ENCODE measurements around the gene ZNF587B.
"Not testable (repeated sequence)": the region's sequence is repeated elsewhere in the genome, so short reads cannot be mapped to it uniquely, and the experiment has no call there.

DNA sequence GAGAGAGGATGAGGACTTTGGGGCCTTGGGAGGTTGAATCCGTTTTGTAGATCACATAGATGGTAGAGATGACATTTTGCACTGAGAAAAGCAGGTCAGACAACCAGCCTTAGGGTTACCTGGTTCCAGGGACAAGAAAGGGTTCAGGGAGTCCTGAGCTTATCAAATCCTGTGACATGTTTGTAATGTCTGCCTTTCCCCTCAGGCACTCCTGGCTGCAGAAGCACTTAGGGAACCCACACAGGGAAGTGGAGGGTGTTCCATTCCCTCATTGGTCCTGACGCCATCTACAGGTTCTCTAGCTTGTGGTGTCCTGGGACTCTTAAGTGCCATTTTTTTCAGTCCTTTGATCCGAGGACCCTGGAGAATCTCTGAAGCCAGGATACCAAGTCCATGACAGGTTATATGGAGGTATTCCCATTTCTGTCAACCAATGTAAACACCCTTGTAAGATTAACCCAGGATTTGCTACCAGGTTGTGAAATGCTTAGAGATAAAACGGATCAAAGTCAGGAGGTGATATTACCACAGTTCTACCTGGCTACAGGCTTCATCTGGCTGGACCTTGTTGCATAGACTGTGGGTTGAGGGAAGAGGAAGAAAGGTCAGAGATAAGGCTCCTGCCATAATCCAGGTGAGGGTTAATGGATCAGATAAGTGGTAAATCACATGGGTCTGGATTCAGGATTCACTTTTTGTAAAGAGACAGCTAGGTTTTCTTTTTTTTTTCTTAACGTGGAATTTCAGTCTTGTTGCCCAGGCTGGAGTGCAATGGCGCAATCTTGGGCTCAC is 21.9 kb downstream of the ZNF587B start:
- TF ChIP-seq SNAI2 (CRISPR knock-in tag; IDR thresholded peaks at IDR 0.05); TCF4 (CRISPR knock-in tag; IDR thresholded peaks at IDR 0.05; ENCODE audit: borderline replicate concordance); ZC3H10 (CRISPR knock-in tag; IDR thresholded peaks at IDR 0.05); ZFP3 (CRISPR knock-in tag; IDR thresholded peaks at IDR 0.05); CSDC2 (CRISPR knock-in tag; IDR thresholded peaks at IDR 0.05); ISL1 (CRISPR knock-in tag; IDR thresholded peaks at IDR 0.05); ZFP30 (CRISPR knock-in tag; IDR thresholded peaks at IDR 0.05): not testable (repeated sequence)
- TF ChIP-seq, protein P1, sequence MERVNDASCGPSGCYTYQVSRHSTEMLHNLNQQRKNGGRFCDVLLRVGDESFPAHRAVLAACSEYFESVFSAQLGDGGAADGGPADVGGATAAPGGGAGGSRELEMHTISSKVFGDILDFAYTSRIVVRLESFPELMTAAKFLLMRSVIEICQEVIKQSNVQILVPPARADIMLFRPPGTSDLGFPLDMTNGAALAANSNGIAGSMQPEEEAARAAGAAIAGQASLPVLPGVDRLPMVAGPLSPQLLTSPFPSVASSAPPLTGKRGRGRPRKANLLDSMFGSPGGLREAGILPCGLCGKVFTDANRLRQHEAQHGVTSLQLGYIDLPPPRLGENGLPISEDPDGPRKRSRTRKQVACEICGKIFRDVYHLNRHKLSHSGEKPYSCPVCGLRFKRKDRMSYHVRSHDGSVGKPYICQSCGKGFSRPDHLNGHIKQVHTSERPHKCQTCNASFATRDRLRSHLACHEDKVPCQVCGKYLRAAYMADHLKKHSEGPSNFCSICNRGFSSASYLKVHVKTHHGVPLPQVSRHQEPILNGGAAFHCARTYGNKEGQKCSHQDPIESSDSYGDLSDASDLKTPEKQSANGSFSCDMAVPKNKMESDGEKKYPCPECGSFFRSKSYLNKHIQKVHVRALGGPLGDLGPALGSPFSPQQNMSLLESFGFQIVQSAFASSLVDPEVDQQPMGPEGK (CRISPR knock-in tag; IDR thresholded peaks at IDR 0.05; ENCODE audit: borderline replicate concordance): not testable (repeated sequence)
- TF ChIP-seq, protein P2, sequence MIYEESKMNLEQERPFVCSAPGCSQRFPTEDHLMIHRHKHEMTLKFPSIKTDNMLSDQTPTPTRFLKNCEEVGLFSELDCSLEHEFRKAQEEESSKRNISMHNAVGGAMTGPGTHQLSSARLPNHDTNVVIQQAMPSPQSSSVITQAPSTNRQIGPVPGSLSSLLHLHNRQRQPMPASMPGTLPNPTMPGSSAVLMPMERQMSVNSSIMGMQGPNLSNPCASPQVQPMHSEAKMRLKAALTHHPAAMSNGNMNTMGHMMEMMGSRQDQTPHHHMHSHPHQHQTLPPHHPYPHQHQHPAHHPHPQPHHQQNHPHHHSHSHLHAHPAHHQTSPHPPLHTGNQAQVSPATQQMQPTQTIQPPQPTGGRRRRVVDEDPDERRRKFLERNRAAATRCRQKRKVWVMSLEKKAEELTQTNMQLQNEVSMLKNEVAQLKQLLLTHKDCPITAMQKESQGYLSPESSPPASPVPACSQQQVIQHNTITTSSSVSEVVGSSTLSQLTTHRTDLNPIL (CRISPR knock-in tag; IDR thresholded peaks at IDR 0.05; ENCODE audit: low read depth): not testable (repeated sequence)

Data from SK-N-SH treated with all-trans-retinoic acid at 6 μM for 48 hours (cell line).